Large intestine (tissue), 3 donors: ENCODE data around the gene DUS2. TPM values are rescaled to one million over a fixed set of nuclear protein-coding genes. Genes with fewer than 3 reads are reported as not detected.

Experiments used
- DNase-seq, 2 donors: peaks; one replicate each; pipeline versions ENCODE4 v3.0.0 to v3.0.0-alpha.2; 2013
- H3K27ac ChIP-seq: one replicate; pipeline ENCODE4 v1.5.1; 2013; ENCODE audit warnings: low read length
- H3K27me3 ChIP-seq: 2 replicates; pipeline ENCODE4 v1.6.1; 2013; ENCODE audit warnings: low read length; ENCODE audit not compliant: control insufficient read depth, insufficient read depth
- H3K36me3 ChIP-seq: 2 replicates; pipeline ENCODE4 v1.6.1; 2013; ENCODE audit warnings: low read length; ENCODE audit not compliant: control insufficient read depth, insufficient read depth
- H3K4me1 ChIP-seq: one replicate; pipeline ENCODE4 v1.6.1; 2013; ENCODE audit warnings: low read length; ENCODE audit not compliant: control insufficient read depth, insufficient read depth
- H3K4me3 ChIP-seq: one replicate; pipeline ENCODE4 v1.5.1; 2013; ENCODE audit warnings: low read length
- H3K9me3 ChIP-seq: one replicate; pipeline ENCODE4 v1.6.1; 2013; ENCODE audit warnings: mild to moderate bottlenecking, low read depth, low read length, moderate library complexity; ENCODE audit not compliant: control insufficient read depth
- WGBS: methylation state at CpG from one replicate; pipeline ENCODE4 v1.1.5; 2013; ENCODE audit warnings: low lambda C conversion rate; ENCODE audit not compliant: insufficient coverage; 5-methylcytosine and 5-hydroxymethylcytosine counted together
- polyA plus RNA-seq: library from polyadenylated mRNA; unstranded; fragments of 120-200 nt; gene quantifications from one replicate; pipeline ENCODE4 v1.2.1, GENCODE V29; 2013

DUS2 gene
- polyA plus RNA-seq, 1 donor: 12.2 TPM

DNA sequence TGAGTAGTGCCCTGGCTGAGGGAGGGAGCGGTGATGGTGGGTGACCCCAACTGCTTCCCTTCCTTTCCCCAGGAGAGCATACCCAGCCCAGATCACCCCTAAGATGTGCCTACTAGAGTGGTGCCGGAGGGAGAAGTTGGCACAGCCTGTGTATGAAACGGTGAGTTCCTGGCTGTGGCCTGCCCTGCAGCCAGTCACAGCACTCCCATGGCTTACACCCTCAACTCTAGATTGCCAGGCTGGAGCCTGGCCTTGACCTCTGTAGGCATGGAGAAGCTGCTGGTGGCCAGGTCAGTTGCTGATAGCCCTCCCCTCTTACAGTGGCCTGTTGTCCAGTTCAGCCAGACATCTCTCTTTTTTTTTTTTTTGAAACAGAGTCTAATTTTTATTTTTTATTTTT is 53.5 kb downstream of the DUS2 start:
- Histone ChIP-seq H3K4me3 (no peak overlapping the region), H3K36me3 (peaks cover 42% of the 10 kb centered on the region), H3K27me3 (no peaks in the 10 kb centered on the region), H3K4me1 (peaks cover 40% of the 10 kb centered on the region), H3K9me3 (no peaks in the 10 kb centered on the region), H3K27ac (no peak overlapping the region)
- no CpG with 5 or more reads among the region's 3 CpGs for WGBS
- DNase-seq: no peak

DNA sequence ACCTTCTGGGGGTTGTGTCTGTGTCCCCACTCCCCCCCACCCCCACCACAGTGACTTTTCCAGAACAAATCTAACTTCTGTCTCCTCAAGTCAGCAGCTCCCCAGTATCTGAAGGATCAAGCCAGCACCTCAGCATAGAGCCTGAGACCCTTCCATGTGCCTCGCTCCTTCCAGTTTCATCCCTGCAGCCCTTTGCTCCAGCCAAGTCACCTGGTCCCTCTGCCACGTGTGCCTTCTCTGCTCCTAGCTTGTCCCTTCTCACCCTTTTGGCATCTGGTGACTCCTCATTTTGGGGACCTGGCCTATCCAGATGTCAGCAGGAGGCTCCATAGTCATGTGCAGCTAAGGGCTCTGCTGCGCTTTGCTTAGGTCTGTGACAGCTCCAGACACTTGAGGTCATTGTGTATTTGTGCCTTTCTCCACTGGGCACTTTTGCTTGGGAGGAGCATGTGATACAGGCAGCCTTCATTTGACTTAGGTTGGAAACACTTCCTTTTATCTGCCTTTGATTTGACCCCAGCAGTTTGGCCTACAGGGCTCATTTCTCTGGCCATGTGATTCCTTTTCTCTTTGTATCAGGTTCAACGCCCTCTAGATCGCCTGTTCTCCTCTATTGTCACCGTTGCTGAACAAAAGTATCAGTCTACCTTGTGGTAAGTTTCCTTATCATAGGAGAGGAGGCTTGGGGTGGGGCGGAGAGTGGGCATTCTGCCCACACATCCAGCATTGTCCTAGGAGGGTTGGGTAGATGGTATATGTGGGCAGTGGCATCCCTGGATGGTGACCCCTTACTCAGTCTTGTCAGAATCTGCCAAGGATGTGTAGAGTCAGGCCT is 55.0 kb downstream of the DUS2 start:
- H3K27ac ChIP-seq: peak overlapping the region; percentile 91

DNA sequence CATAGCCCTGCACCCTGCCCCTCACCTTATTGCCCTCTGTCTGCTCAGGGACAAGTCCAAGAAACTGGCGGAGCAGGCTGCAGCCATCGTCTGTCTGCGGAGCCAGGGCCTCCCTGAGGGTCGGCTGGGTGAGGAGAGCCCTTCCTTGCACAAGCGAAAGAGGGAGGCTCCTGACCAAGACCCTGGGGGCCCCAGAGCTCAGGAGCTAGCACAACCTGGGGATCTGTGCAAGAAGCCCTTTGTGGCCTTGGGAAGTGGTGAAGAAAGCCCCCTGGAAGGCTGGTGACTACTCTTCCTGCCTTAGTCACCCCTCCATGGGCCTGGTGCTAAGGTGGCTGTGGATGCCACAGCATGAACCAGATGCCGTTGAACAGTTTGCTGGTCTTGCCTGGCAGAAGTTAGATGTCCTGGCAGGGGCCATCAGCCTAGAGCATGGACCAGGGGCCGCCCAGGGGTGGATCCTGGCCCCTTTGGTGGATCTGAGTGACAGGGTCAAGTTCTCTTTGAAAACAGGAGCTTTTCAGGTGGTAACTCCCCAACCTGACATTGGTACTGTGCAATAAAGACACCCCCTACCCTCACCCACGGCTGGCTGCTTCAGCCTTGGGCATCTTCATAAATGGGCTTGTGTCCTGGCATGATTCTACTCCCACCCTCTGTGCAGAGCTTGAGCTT is 55.8 kb downstream of the DUS2 start:
- Histone ChIP-seq H3K4me3 (no peak overlapping the region), H3K36me3 (peaks cover 30% of the 10 kb centered on the region), H3K9me3 (no peaks in the 10 kb centered on the region), H3K27ac (peak overlapping the region; percentile 91), H3K27me3 (no peaks in the 10 kb centered on the region), H3K4me1 (peaks cover 60% of the 10 kb centered on the region)
- no CpG with 5 or more reads among the region's 8 CpGs for WGBS
- DNase-seq: peak in 1 of 2 donors; percentile 58

More for the DNA sequence above, 55.0 kb downstream of the DUS2 start:
- H3K4me3 ChIP-seq: no peak overlapping the region
- no peaks in the 10 kb centered on the region for H3K27me3 ChIP-seq
- no peaks in the 10 kb centered on the region for H3K9me3 ChIP-seq
- DNase-seq: peak in 1 of 2 donors; percentile 72
- peaks cover 53% of the 10 kb centered on the region for H3K4me1 ChIP-seq
- H3K36me3 ChIP-seq: peaks cover 33% of the 10 kb centered on the region
- WGBS: no CpG with 5 or more reads among the region's 7 CpGs

DNA sequence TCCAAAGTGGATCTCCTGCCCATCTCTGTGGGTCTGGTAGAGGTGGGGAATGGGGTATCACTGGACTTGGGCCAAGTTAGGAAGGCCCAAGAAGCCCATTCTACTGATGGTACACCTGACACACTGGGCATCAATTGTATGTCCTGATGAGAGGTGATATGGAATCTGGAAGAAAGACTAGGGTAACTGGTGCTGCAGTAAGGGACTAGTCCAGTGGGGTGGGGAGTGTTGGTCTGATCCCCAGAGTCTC is 56.2 kb downstream of the DUS2 start:
- H3K36me3 ChIP-seq: peaks cover 26% of the 10 kb centered on the region
- H3K4me1 ChIP-seq: peaks cover 65% of the 10 kb centered on the region
- H3K4me3 ChIP-seq: no peak overlapping the region
- H3K9me3 ChIP-seq: no peaks in the 10 kb centered on the region
- H3K27ac ChIP-seq: peak overlapping the region; percentile 91
- DNase-seq: no peak
- no peaks in the 10 kb centered on the region for H3K27me3 ChIP-seq

DNA sequence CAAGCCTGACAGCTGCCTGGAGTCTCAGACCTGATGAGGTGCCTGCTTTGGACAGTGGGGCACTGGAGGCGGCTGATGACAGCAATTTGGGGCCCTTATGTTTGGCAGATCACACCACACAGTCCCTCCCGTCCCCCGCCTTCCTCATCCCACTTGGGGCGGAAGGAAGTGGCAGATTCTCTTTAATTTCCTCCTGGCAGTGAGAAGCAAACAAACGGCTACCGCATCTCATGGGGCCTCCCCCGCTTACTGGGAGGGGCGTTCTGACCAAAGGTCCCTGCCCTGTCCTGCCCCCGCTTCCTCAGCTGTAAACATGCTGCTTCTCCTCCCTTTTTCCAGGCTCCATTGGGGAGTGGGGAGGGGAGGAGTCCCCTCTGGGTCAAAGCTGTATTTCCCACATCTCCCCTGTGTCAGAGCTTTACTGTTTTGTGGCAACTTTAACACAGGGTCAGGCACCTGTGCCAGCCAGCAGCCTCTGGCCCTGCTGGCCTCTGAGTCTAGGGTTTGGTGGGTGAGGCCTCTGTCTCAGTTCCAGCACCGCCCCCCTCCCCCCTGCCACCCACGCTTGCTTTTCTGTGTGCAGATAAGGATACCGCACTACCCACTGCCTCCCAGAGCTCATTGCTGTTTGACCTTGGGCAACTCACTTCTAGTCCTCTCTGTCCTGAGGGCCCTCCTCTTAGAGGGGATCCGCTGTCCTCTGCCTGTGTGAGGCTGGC is 56.7 kb downstream of the DUS2 start:
- no peaks in the 10 kb centered on the region for H3K9me3 ChIP-seq
- H3K36me3 ChIP-seq: peaks cover 21% of the 10 kb centered on the region
- DNase-seq: peak; percentile 88 to 96
- WGBS: no CpG with 5 or more reads among the region's 13 CpGs
- no peak overlapping the region for H3K4me3 ChIP-seq
- no peaks in the 10 kb centered on the region for H3K27me3 ChIP-seq
- H3K27ac ChIP-seq: peak overlapping the region; percentile 91
- peaks cover 66% of the 10 kb centered on the region for H3K4me1 ChIP-seq

DNA sequence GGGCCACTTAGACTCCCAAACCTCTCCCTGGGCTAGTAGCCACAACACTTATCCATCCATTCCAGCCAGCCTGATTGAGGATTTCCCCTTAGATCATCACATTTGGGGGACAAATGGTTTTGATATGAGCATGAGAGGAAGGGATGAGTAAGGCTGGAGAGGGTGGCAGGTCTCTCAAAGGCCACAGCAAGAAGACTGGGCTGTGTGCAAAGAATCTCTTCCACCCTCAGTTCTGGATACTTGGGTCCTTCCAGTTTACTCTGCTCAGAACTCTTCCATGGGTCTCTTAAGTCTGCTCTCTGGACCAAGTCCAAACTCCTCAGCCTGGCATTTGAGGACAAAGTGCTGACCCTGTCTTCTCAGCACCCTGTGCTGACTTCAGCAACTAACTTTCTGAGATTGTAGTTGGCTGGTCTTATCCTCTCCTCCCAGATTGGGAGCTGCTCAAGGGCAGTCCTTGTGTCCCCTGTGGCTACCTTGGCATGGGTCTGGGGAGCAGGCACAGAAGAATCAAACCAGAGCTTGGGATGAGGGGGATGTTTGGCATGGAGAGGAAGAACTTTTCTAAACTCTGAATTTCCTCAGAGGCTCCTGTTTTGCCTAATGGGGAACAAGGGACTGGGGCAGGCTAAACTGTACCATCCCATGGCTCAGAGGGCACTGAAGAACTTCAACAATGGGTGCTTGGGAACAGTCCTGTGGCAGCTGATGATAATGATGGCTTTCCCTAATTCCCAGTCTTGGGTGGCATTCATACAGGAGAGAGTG is 59.0 kb downstream of the DUS2 start:
- H3K27ac ChIP-seq: peak overlapping the region; percentile 100
- DNase-seq: peak; percentile 84 to 93
- peaks cover 66% of the 10 kb centered on the region for H3K4me1 ChIP-seq
- no peak overlapping the region for H3K4me3 ChIP-seq
- H3K27me3 ChIP-seq: no peaks in the 10 kb centered on the region
- H3K36me3 ChIP-seq: peaks cover 3% of the 10 kb centered on the region
- no peaks in the 10 kb centered on the region for H3K9me3 ChIP-seq

DNA sequence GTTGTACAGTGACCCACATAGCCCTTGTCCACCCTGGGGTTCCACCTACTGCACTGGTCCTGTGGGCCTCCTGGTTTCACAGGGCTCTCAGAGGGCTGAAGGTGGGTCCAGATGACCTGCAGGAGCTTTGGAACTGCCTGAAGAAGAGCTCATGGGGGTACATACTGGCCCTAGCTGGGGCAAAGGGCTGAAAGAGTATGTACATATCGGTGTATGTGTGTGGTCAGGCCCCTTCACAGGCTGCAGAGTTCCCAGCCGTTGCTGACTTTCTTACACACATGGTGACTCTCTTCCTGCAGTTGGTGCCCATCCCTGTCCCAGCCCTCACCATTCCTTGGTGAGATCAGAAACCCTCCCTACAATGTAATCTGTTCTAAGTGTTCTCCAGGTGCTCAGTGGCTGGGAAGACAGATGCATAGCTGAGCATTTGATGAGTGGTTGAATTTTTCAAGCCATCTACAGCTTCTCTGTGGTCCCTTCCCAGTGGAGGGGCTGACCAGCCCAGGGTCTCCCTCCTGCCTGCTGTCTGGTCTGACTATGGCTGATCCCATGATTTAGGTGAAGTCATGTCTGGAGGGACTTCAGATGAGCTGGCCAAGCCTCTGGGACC is 59.6 kb downstream of the DUS2 start:
- H3K4me1 ChIP-seq: peaks cover 67% of the 10 kb centered on the region
- peak overlapping the region; percentile 100 for H3K27ac ChIP-seq
- DNase-seq: no peak
- no CpG with 5 or more reads among the region's 2 CpGs for WGBS
- no peaks in the 10 kb centered on the region for H3K27me3 ChIP-seq
- no peaks in the 10 kb centered on the region for H3K9me3 ChIP-seq
- no peak overlapping the region for H3K4me3 ChIP-seq
- H3K36me3 ChIP-seq: no peaks in the 10 kb centered on the region

DNA sequence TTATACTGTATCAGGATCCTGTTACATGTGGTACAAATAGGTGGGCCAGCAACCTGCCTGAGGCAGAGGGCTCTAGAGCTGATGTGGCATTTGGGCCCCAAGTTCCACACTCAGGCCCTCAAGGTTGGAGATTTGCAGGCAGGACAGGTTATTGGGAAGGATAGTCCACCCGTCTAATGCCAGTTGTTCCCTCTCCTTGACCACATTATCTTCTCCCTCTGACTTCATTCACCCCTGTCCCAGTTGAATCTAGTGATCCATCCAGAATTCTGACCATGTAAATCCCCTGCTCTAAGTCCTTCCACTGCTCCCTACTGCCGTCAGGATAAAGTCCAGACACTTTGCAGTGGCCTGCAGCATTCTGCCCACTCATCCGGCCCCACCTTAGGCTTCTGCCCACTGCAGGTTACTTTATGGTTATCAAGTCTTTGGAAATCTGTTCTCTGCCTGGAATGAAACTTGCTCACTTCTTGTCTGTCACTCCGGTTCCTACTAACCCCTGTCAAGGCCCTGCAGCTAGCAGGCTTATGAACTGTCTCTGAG is 60.2 kb downstream of the DUS2 start:
- Histone ChIP-seq H3K9me3 (no peaks in the 10 kb centered on the region), H3K4me1 (peaks cover 61% of the 10 kb centered on the region)
- WGBS: no CpG with 5 or more reads among the region's 4 CpGs

DNA sequence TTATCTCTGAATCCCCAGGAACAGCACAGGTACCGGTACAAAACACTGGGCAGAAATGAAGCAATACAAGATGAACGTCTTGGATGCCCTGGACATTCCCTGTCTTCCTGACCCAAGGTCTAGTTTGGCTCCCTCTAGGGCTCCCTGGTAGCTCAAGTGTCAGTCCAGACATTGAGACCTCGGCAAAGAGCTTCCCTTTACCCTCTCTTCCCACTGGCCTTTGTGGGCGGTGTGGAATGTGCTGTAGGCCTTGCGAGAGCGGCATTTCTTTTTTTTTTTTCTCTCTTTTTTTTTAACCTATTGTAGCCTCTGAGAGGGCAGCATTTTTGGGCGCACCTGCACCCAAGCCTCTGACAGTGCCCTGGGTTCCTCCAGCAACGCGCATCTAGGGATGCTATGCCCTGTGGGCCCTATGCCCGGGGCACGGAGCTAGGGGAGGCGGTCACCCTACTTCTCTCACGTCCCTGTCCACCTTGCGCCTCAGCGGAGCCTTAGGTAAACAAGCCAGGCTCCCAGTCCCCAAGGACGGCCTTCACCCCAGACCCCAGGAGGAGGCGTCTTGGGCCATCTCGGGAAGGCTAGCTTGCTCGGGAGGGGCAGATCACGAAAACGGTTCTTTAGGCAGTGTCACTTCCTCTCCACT is 60.9 kb downstream of the DUS2 start:
- Histone ChIP-seq H3K27ac (peak overlapping the region; percentile 100), H3K4me3 (peak overlapping the region; percentile 73), H3K27me3 (no peaks in the 10 kb centered on the region), H3K36me3 (no peaks in the 10 kb centered on the region), H3K9me3 (no peaks in the 10 kb centered on the region), H3K4me1 (peaks cover 55% of the 10 kb centered on the region)
- 36% methylated on average over 3 of the region's 21 CpGs for WGBS
- no peak for DNase-seq

More for the DNA sequence above, 60.2 kb downstream of the DUS2 start:
- no peak overlapping the region for H3K4me3 ChIP-seq
- H3K27ac ChIP-seq: peak overlapping the region; percentile 100
- H3K27me3 ChIP-seq: no peaks in the 10 kb centered on the region
- no peaks in the 10 kb centered on the region for H3K36me3 ChIP-seq
- peak; percentile 54 to 65 for DNase-seq
